Neural progenitor cell (in vitro differentiated cells): ENCODE measurements around the gene RNF186. TPM values are rescaled to one million over a fixed set of nuclear protein-coding genes. Genes with fewer than 3 reads are reported as not detected.

ENCODE experiments used
- DNase-seq: peaks from one replicate; pipeline ENCODE4 v3.0.0-alpha.2; 2016; ENCODE audit warnings: low spot score
- H2AFZ ChIP-seq: fragments of 200-600 bp; sonication (generic); replicated peaks from 2 replicates; pipeline ENCODE4 v1.6.1; 2016; ENCODE audit warnings: antibody characterized with exemption
- H3F3A ChIP-seq: fragments of 200-600 bp; sonication (generic); 2 replicates; pipeline ENCODE4 v1.6.1; 2016; ENCODE audit warnings: antibody characterized with exemption, low read depth
- H3K27ac ChIP-seq: fragments of 200-600 bp; sonication (generic); 2 replicates; pipeline ENCODE4 v1.5.1; 2016; ENCODE audit warnings: mild to moderate bottlenecking
- H3K27me3 ChIP-seq: fragments of 200-600 bp; sonication (generic); 2 replicates; pipeline ENCODE4 v1.6.1; 2016; ENCODE audit warnings: mild to moderate bottlenecking, moderate library complexity
- H3K36me3 ChIP-seq: fragments of 200-600 bp; sonication (generic); 2 replicates; pipeline ENCODE4 v1.5.1; 2016
- H3K4me1 ChIP-seq: fragments of 200-600 bp; sonication (generic); 2 replicates; pipeline ENCODE4 v1.6.1; 2016; ENCODE audit warnings: mixed run types
- H3K4me2 ChIP-seq: fragments of 200-600 bp; sonication (generic); 2 replicates; pipeline ENCODE4 v1.6.1; 2016
- H3K4me3 ChIP-seq: fragments of 200-600 bp; sonication (generic); 2 replicates; pipeline ENCODE4 v1.5.1; 2016
- H3K79me2 ChIP-seq: fragments of 200-600 bp; sonication (generic); 2 replicates; pipeline ENCODE4 v1.6.1; 2016; ENCODE audit warnings: low read depth
- H3K9ac ChIP-seq: fragments of 200-600 bp; sonication (generic); 2 replicates; pipeline ENCODE4 v1.6.1; 2016
- H3K9me3 ChIP-seq: fragments of 200-600 bp; sonication (generic); 2 replicates; pipeline ENCODE4 v1.5.1; 2016; ENCODE audit warnings: low read depth
- H4K20me1 ChIP-seq: fragments of 200-600 bp; sonication (generic); 2 replicates; pipeline ENCODE4 v1.6.1; 2016; ENCODE audit warnings: low read depth
- H3K27ac Mint-ChIP-seq: 3 replicates; pipeline ENCODE4 v1.8.0; 2021; ENCODE audit warnings: mixed read lengths
- H3K27me3 Mint-ChIP-seq: 2 replicates; pipeline ENCODE4 v1.8.0; 2022; ENCODE audit warnings: low read depth, mild to moderate bottlenecking, inconsistent platforms, moderate library complexity, mixed read lengths; ENCODE audit not compliant: insufficient read depth
- H3K36me3 Mint-ChIP-seq: 3 replicates; pipeline ENCODE4 v1.8.0; 2021; ENCODE audit warnings: mixed read lengths
- H3K4me1 Mint-ChIP-seq: 3 replicates; pipeline ENCODE4 v1.8.0; 2021; ENCODE audit warnings: mixed read lengths
- H3K4me3 Mint-ChIP-seq: 3 replicates; pipeline ENCODE4 v1.8.0; 2021; ENCODE audit warnings: mild to moderate bottlenecking, moderate library complexity, mixed read lengths
- H3K9me3 Mint-ChIP-seq: 3 replicates; pipeline ENCODE4 v1.8.0; 2020; ENCODE audit warnings: mixed read lengths
- CTCF ChIP-seq: fragments of 200-600 bp; sonication (generic); IDR thresholded peaks from 2 replicates; pipeline ENCODE4 v1.5.1; 2017; ENCODE audit warnings: antibody characterized with exemption, mild to moderate bottlenecking
- EZH2 ChIP-seq: fragments of 200-600 bp; sonication (generic); IDR thresholded peaks from 2 replicates; pipeline ENCODE4 v1.6.1; 2017; ENCODE audit warnings: antibody characterized with exemption, mild to moderate bottlenecking, moderate library complexity
- EZH2phosphoT487 ChIP-seq: fragments of 200-600 bp; sonication (generic); IDR thresholded peaks from 2 replicates; pipeline ENCODE4 v1.6.1; 2017; ENCODE audit warnings: antibody characterized with exemption
- total RNA-seq: library from RNA; depleted of rRNA; stranded (reverse); fragments of >200 nt; gene quantifications from 2 replicates; pipeline ENCODE4 v1.2.3, GENCODE V29; 2015; ENCODE audit warnings: low replicate concordance

Gene RNF186
- total RNA-seq, 1 donor from 2014 or later: not detected

- no peak overlapping the region for H3K4me3 ChIP-seq
- H3K36me3 ChIP-seq: no peaks in the 10 kb centered on the region
- no peaks in the 10 kb centered on the region for H3K79me2 ChIP-seq
- H3K27ac ChIP-seq: no peak overlapping the region
- Mint-ChIP-seq H3K36me3 (no peaks in the 10 kb centered on the region), H3K9me3 (no peaks in the 10 kb centered on the region), H3K4me3 (no peak overlapping the region), H3K27ac (no peak overlapping the region), H3K27me3 (peaks cover 5% of the 10 kb centered on the region), H3K4me1 (peaks cover 35% of the 10 kb centered on the region)
- H3K27me3 ChIP-seq: no peaks in the 10 kb centered on the region
- no peaks in the 10 kb centered on the region for H3K9me3 ChIP-seq
- H3K4me2 ChIP-seq: no peak overlapping the region
- no peak for TF ChIP-seq EZH2phosphoT487
- TF ChIP-seq CTCF: no peak
- no peak for TF ChIP-seq EZH2
- H2AFZ ChIP-seq: no peak overlapping the region
- no peaks in the 10 kb centered on the region for H3F3A ChIP-seq
- peaks cover 23% of the 10 kb centered on the region for H3K4me1 ChIP-seq
- no peak for DNase-seq
- no peak overlapping the region for H3K9ac ChIP-seq
- no peaks in the 10 kb centered on the region for H4K20me1 ChIP-seq
Measured at GRCh38 chr1:19771350-19771749, 43.7 kb downstream of the RNF186 start.

- peak overlapping the region; percentile 10 for H3K4me3 Mint-ChIP-seq
- Histone ChIP-seq H3K27ac (no peak overlapping the region), H3K4me3 (no peak overlapping the region), H3K27me3 (no peaks in the 10 kb centered on the region), H2AFZ (no peak overlapping the region), H3K79me2 (no peaks in the 10 kb centered on the region), H3K9ac (no peak overlapping the region), H3K9me3 (no peaks in the 10 kb centered on the region), H4K20me1 (no peaks in the 10 kb centered on the region), H3K36me3 (no peaks in the 10 kb centered on the region), H3K4me2 (no peak overlapping the region), H3F3A (no peaks in the 10 kb centered on the region), H3K4me1 (peaks cover 23% of the 10 kb centered on the region)
- no peak for DNase-seq
- H3K4me1 Mint-ChIP-seq: peaks cover 42% of the 10 kb centered on the region
- no peak overlapping the region for H3K27ac Mint-ChIP-seq
- no peaks in the 10 kb centered on the region for H3K9me3 Mint-ChIP-seq
- H3K27me3 Mint-ChIP-seq: peaks cover 5% of the 10 kb centered on the region
- TF ChIP-seq EZH2phosphoT487 (no peak), EZH2 (no peak), CTCF (no peak)
- no peaks in the 10 kb centered on the region for H3K36me3 Mint-ChIP-seq
Measured at GRCh38 chr1:19770436-19771190, 44.5 kb downstream of the RNF186 start.

GRCh38 chr1:19769211-19769932, 45.7 kb downstream of the RNF186 start:
- Mint-ChIP-seq H3K36me3 (no peaks in the 10 kb centered on the region), H3K4me3 (peak overlapping the region; percentile 64), H3K9me3 (no peaks in the 10 kb centered on the region), H3K27ac (peak overlapping the region; percentile 33), H3K27me3 (peaks cover 5% of the 10 kb centered on the region), H3K4me1 (peaks cover 51% of the 10 kb centered on the region)
- peak overlapping the region; percentile 58 for H2AFZ ChIP-seq
- TF ChIP-seq EZH2phosphoT487 (no peak), CTCF (no peak), EZH2 (no peak)
- no peaks in the 10 kb centered on the region for H3K36me3 ChIP-seq
- H4K20me1 ChIP-seq: no peaks in the 10 kb centered on the region
- H3K4me2 ChIP-seq: no peak overlapping the region
- no peaks in the 10 kb centered on the region for H3K79me2 ChIP-seq
- peaks cover 23% of the 10 kb centered on the region for H3K4me1 ChIP-seq
- H3K27me3 ChIP-seq: no peaks in the 10 kb centered on the region
- DNase-seq: no peak
- no peaks in the 10 kb centered on the region for H3K9me3 ChIP-seq
- no peak overlapping the region for H3K9ac ChIP-seq
- H3K27ac ChIP-seq: no peak overlapping the region
- H3F3A ChIP-seq: no peaks in the 10 kb centered on the region
- H3K4me3 ChIP-seq: no peak overlapping the region
